H1 (cell line): Measurements from ENCODE around the gene MYL2. TPM values are rescaled to one million over a fixed set of nuclear protein-coding genes. Genes with fewer than 3 reads are reported as not detected.

Experiments used
- CTCF ChIA-PET: fragments of 300-600 bp; sonication (Branson Sonifier 250); formaldehyde crosslinking; loops from one replicate; lab custom pipeline; 2021; ENCODE audit not compliant: partially characterized antibody; lab: Charles Lee
- POLR2A ChIA-PET: fragments of 300-600 bp; sonication (Branson Sonifier 250); formaldehyde crosslinking; loops from one replicate; lab custom pipeline; 2021; ENCODE audit warnings: inconsistent platforms; ENCODE audit not compliant: partially characterized antibody; lab: Charles Lee
- DNase-seq, 2 experiments: peaks; one replicate each; pipeline versions ENCODE4 v3.0.0 to v3.0.0-alpha.2; 2010 to 2022; ENCODE audit warnings: low spot score in 2 of 2, low read depth in 1 of 2, mixed read lengths in 1 of 2
- FAIRE-seq: peaks from 2 replicates; lab custom pipeline; 2011; peaks lifted over from hg19 to GRCh38; lab: Jason Lieb, UNC
- H2AFZ ChIP-seq: 2 replicates; pipeline ENCODE4 v1.8.1; 2012; ENCODE audit warnings: low read length, inconsistent platforms
- H2AK5ac ChIP-seq: 2 replicates; pipeline ENCODE4 v1.6.1; 2013; ENCODE audit warnings: low read depth, low read length
- H2BK120ac ChIP-seq: replicated peaks from 2 replicates; pipeline ENCODE3; 2013; ENCODE audit warnings: low read depth, low read length, inconsistent platforms
- H2BK12ac ChIP-seq: 2 replicates; pipeline ENCODE4 v1.6.1; 2013; ENCODE audit warnings: low read depth, low read length
- H2BK15ac ChIP-seq: 2 replicates; pipeline ENCODE4 v1.6.1; 2013; ENCODE audit warnings: low read length
- H2BK20ac ChIP-seq: 2 replicates; pipeline ENCODE4 v1.6.1; 2013; ENCODE audit warnings: low read length
- H2BK5ac ChIP-seq: 2 replicates; pipeline ENCODE4 v1.6.1; 2013; ENCODE audit warnings: low read depth, low read length
- H3K14ac ChIP-seq: 2 replicates; pipeline ENCODE4 v1.6.1; 2013; ENCODE audit warnings: inconsistent platforms; ENCODE audit not compliant: insufficient read length
- H3K18ac ChIP-seq: 2 replicates; pipeline ENCODE4 v1.6.1; 2013; ENCODE audit warnings: low read length; ENCODE audit errors: extremely low read depth
- H3K23ac ChIP-seq: 2 replicates; pipeline ENCODE4 v1.6.1; 2013; ENCODE audit warnings: inconsistent platforms; ENCODE audit not compliant: insufficient read length
- H3K23me2 ChIP-seq: 2 replicates; pipeline ENCODE4 v1.6.1; 2013; ENCODE audit warnings: low read depth, low read length
- H3K27ac ChIP-seq: 2 replicates; pipeline ENCODE4 v1.6.1; 2011; ENCODE audit warnings: low read depth, low read length, inconsistent platforms
- H3K27me3 ChIP-seq, 4 experiments: replicated peaks in 1 of 4; 1 replicate in 1 of 4; 2 replicates in 3 of 4; pipeline versions ENCODE4 v1.6.1 to v1.8.1; 2011 to 2013; ENCODE audit warnings: low read length in 3 of 4, mild to moderate bottlenecking in 3 of 4, inconsistent platforms in 2 of 4, mixed read lengths in 2 of 4, moderate library complexity in 1 of 4; ENCODE audit not compliant: control insufficient read depth in 3 of 4, insufficient read depth in 3 of 4; ENCODE audit errors: extremely low read depth in 1 of 4
- H3K36me3 ChIP-seq, 4 experiments: 2 replicates each; pipeline versions ENCODE4 v1.6.1 to v1.8.1; 2011 to 2013; ENCODE audit warnings: mild to moderate bottlenecking in 4 of 4, low read length in 3 of 4, moderate library complexity in 2 of 4, control low read depth in 1 of 4, inconsistent platforms in 1 of 4; ENCODE audit not compliant: insufficient read depth in 4 of 4, control insufficient read depth in 2 of 4
- H3K4ac ChIP-seq: replicated peaks from 2 replicates; pipeline ENCODE3; 2013; ENCODE audit warnings: low read length, low read depth, mixed read lengths, inconsistent platforms; ENCODE audit not compliant: insufficient read length
- H3K4me1 ChIP-seq, 4 experiments: replicated peaks in 1 of 4; 1 replicate in 1 of 4; 2 replicates in 3 of 4; pipeline versions ENCODE4 v1.6.1 to v1.8.1; 2011 to 2013; ENCODE audit warnings: low read length in 3 of 4, inconsistent platforms in 2 of 4, mixed read lengths in 1 of 4; ENCODE audit not compliant: insufficient read depth in 4 of 4, control insufficient read depth in 3 of 4
- H3K4me2 ChIP-seq, 2 experiments: 2 replicates each; pipeline versions ENCODE4 v1.6.1 to v1.8.1; 2011 to 2013; ENCODE audit warnings: low read depth in 2 of 2, low read length in 2 of 2, control low read depth in 1 of 2, inconsistent platforms in 1 of 2, mild to moderate bottlenecking in 1 of 2; ENCODE audit not compliant: insufficient read depth in 1 of 2
- H3K4me3 ChIP-seq, 4 experiments: fragments of 200-600, 300-600 bp in 1 of 4; sonication (generic), shearing (Covaris generic), sonication (Bioruptor Twin) in 1 of 4; 2 replicates each; pipeline versions ENCODE4 v1.5.1 to v1.8.1; 2011 to 2016; ENCODE audit warnings: low read length in 4 of 4, low read depth in 3 of 4, control low read depth in 2 of 4, inconsistent platforms in 2 of 4, mild to moderate bottlenecking in 2 of 4, mixed read lengths in 1 of 4, moderate library complexity in 1 of 4; ENCODE audit not compliant: insufficient read depth in 2 of 4; ENCODE audit errors: extremely low read depth in 1 of 4
- H3K56ac ChIP-seq: replicated peaks from 2 replicates; pipeline ENCODE3; 2013; ENCODE audit warnings: low read depth, mild to moderate bottlenecking, mixed read lengths, low read length, inconsistent platforms; ENCODE audit not compliant: insufficient read length
- H3K79me1 ChIP-seq: 2 replicates; pipeline ENCODE4 v1.6.1; 2013; ENCODE audit warnings: low read depth, low read length, control low read depth
- H3K79me2 ChIP-seq, 2 experiments: 2 replicates each; pipeline versions ENCODE4 v1.6.1 to v1.8.1; 2012 to 2013; ENCODE audit warnings: low read length in 2 of 2, mild to moderate bottlenecking in 2 of 2, inconsistent platforms in 1 of 2; ENCODE audit not compliant: insufficient read depth in 2 of 2, control insufficient read depth in 1 of 2
- H3K9ac ChIP-seq, 4 experiments: replicated peaks in 1 of 4; 1 replicate in 1 of 4; 2 replicates in 3 of 4; pipeline versions ENCODE4 v1.6.1 to v1.8.1; 2011 to 2013; ENCODE audit warnings: low read depth in 3 of 4, low read length in 3 of 4, control low read depth in 2 of 4, mild to moderate bottlenecking in 2 of 4, moderate library complexity in 2 of 4, inconsistent platforms in 1 of 4; ENCODE audit errors: extremely low read depth in 1 of 4
- H3K9me3 ChIP-seq, 2 experiments: 2 replicates each; pipeline versions ENCODE4 v1.6.1 to v1.8.1; 2012 to 2013; ENCODE audit warnings: mild to moderate bottlenecking in 2 of 2, moderate library complexity in 2 of 2, control low read depth in 1 of 2, inconsistent platforms in 1 of 2, low read depth in 1 of 2, low read length in 1 of 2, mixed read lengths in 1 of 2; ENCODE audit not compliant: insufficient read depth in 2 of 2
- H4K20me1 ChIP-seq, 2 experiments: replicated peaks in 1 of 2; 2 replicates each; pipeline versions ENCODE3 to v1.8.1; 2011 to 2013; ENCODE audit warnings: inconsistent platforms in 2 of 2, low read length in 2 of 2, mild to moderate bottlenecking in 1 of 2; ENCODE audit not compliant: insufficient read depth in 2 of 2, control insufficient read depth in 1 of 2
- H4K5ac ChIP-seq: 2 replicates; pipeline ENCODE4 v1.6.1; 2013; ENCODE audit warnings: low read length, low read depth, mixed read lengths, inconsistent platforms; ENCODE audit not compliant: insufficient read length
- H4K8ac ChIP-seq: 2 replicates; pipeline ENCODE4 v1.8.0; 2013; ENCODE audit warnings: mild to moderate bottlenecking, moderate library complexity, low read length, inconsistent platforms; ENCODE audit not compliant: insufficient read depth; ENCODE audit errors: extremely low read depth
- H4K91ac ChIP-seq: replicated peaks from 2 replicates; pipeline ENCODE3; 2013; ENCODE audit warnings: low read length, mixed read lengths, inconsistent platforms; ENCODE audit not compliant: insufficient read length
- CBX5 ChIP-seq: fragments of 300-800, 300-1000 bp; sonication (generic); IDR thresholded peaks from 2 replicates; pipeline ENCODE4 v1.7.1; 2016; ENCODE audit warnings: antibody characterized with exemption, low read length, low read depth
- CHD1 ChIP-seq: IDR thresholded peaks from 2 replicates; pipeline ENCODE4 v1.6.1; 2012; ENCODE audit warnings: low read depth, low read length, improper control_type of control experiment
- GABPA ChIP-seq: IDR thresholded peaks from 2 replicates; pipeline ENCODE4 v1.6.1; 2011; ENCODE audit warnings: mild to moderate bottlenecking, low read length, moderate library complexity, borderline replicate concordance; ENCODE audit not compliant: insufficient read depth
- GTF2F1 ChIP-seq: IDR thresholded peaks from 2 replicates; pipeline ENCODE4 v1.6.1; 2012; ENCODE audit warnings: low read depth, low read length, improper control_type of control experiment, borderline replicate concordance
- JUND ChIP-seq: IDR thresholded peaks from 2 replicates; pipeline ENCODE4 v1.6.1; 2011; ENCODE audit warnings: mild to moderate bottlenecking, improper control_type of control experiment, low read length
- KDM5A ChIP-seq: fragments of 200-600 bp; IDR thresholded peaks from 2 replicates; pipeline ENCODE4 v1.7.1; 2012; ENCODE audit warnings: mild to moderate bottlenecking, low read length, inconsistent platforms, mixed read lengths
- MAFK ChIP-seq: IDR thresholded peaks from 2 replicates; pipeline ENCODE4 v1.6.1; 2012; ENCODE audit warnings: low read depth, mild to moderate bottlenecking, improper control_type of control experiment, low read length
- RAD21 ChIP-seq, 2 experiments: IDR thresholded peaks in 1 of 2; conservative IDR thresholded peaks in 1 of 2; 2 replicates each; pipeline ENCODE4 v1.6.1; 2011; ENCODE audit warnings: low read depth in 2 of 2, low read length in 2 of 2, improper control_type of control experiment in 1 of 2, inconsistent platforms in 1 of 2, mild to moderate bottlenecking in 1 of 2, moderate library complexity in 1 of 2
- RFX5 ChIP-seq: IDR thresholded peaks from 2 replicates; pipeline ENCODE4 v1.6.1; 2011; ENCODE audit warnings: low read depth, low read length, improper control_type of control experiment, borderline replicate concordance
- SP1 ChIP-seq: IDR thresholded peaks from 2 replicates; pipeline ENCODE4 v1.6.1; 2011; ENCODE audit warnings: low read depth, low read length
- SP4 ChIP-seq: IDR thresholded peaks from 2 replicates; pipeline ENCODE4 v1.6.1; 2012; ENCODE audit warnings: low read length, inconsistent platforms
- TAF1 ChIP-seq: IDR thresholded peaks from 2 replicates; pipeline ENCODE4 v1.6.1; 2011; ENCODE audit warnings: mild to moderate bottlenecking, low read depth, low read length
- TBP ChIP-seq: IDR thresholded peaks from 2 replicates; pipeline ENCODE4 v1.6.1; 2011; ENCODE audit warnings: low read depth, low read length, improper control_type of control experiment
- WGBS, 2 experiments: shearing (Covaris generic) in 1 of 2; methylation state at CpG; one replicate each; pipeline versions ENCODE4 v1.1.6 to v1.1.7; 2013 to 2015; ENCODE audit warnings: low lambda C conversion rate in 2 of 2, mixed read lengths in 2 of 2, inconsistent platforms in 1 of 2, low coverage in 1 of 2, missing lambda C conversion rate in 1 of 2; ENCODE audit not compliant: insufficient replicate concordance in 2 of 2, insufficient coverage in 1 of 2, insufficient read length in 1 of 2; ENCODE audit errors: extremely low coverage in 1 of 2, missing lambda C conversion rate in 1 of 2; 5-methylcytosine and 5-hydroxymethylcytosine counted together
- polyA plus RNA-seq, 7 experiments: library from polyadenylated mRNA; depleted of rRNA in 3 of 7; stranded (reverse) in 5 of 7; unstranded in 2 of 7; fragments of >200 nt in 5 of 7; fragments of 200-250 nt in 2 of 7; gene quantifications; 1 replicate in 5 of 7; 2 replicates in 1 of 7; 4 replicates in 1 of 7; pipeline versions ENCODE4 v1.2.1 to v1.2.3, GENCODE V29; 2011 to 2013; ENCODE audit warnings: missing spikeins in 2 of 7, mixed read lengths in 2 of 7
- total RNA-seq: library from RNA; stranded (reverse); fragmentation: NEBNext Ultra II Directional; extraction: Animal tissue kit (Norgen Biotek cat#: 25700); gene quantifications from 2 replicates; pipeline ENCODE4 v1.2.1, GENCODE V29; 2021

MYL2 gene
- total and polyA plus RNA-seq, 2 of the 8 experiments (the other 6 are each of a cell fraction or from before 2014, with no cell fraction given): not detected

GRCh38 chr12:110888256-110888991 lies 32.0 kb downstream of the MYL2 start:
- Histone ChIP-seq H2AFZ (no peak overlapping the region), H3K4me2 (no peak overlapping the region)
- 62% methylated on average over 5 of the region's 5 CpGs; no CpG with 5 or more reads in 1 of the 2 experiments for WGBS, 2 experiments
- TF ChIP-seq CHD1: no peak
- no peak for TF ChIP-seq SP4
- TF ChIP-seq TBP: no peak; the same call in 1 of the 2 replicates
- no peak for TF ChIP-seq SP1
- TF ChIP-seq GTF2F1: no peak
- TF ChIP-seq MAFK: no peak
- no peak for TF ChIP-seq TAF1
- no peak for TF ChIP-seq CBX5
- no peak for TF ChIP-seq JUND
- TF ChIP-seq RAD21 (IDR thresholded peaks at IDR 0.05 in 1 of 2, conservative IDR thresholded peaks at IDR 0.05 in 1 of 2; ENCODE audit: low read depth in 2 of 2, low read length in 2 of 2): no peak
- no peak for TF ChIP-seq RFX5
- no peak for TF ChIP-seq GABPA
- TF ChIP-seq KDM5A: no peak

More at GRCh38 chr12:110888256-110888991, 32.0 kb downstream of the MYL2 start:
- Histone ChIP-seq H3K23ac (no peak overlapping the region), H2BK5ac (no peak overlapping the region), H4K20me1 (no peaks in the 10 kb centered on the region), H3K23me2 (no peaks in the 10 kb centered on the region), H2BK15ac (no peak overlapping the region), H2BK20ac (0 out of 2 replicates have a peak overlapping the region, but pooled peaks have one; percentile 2), H3K27me3 (no peaks in the 10 kb centered on the region), H3K18ac (no peak overlapping the region), H3K79me2 (no peaks in the 10 kb centered on the region), H3K9me3 (no peaks in the 10 kb centered on the region), H3K9ac (no peak overlapping the region), H4K91ac (no peak overlapping the region), H3K4me1 (no peaks in the 10 kb centered on the region), H2BK12ac (no peak overlapping the region), H4K8ac (no peak overlapping the region), H3K56ac (no peak overlapping the region), H3K4ac (no peak overlapping the region), H2AK5ac (no peak overlapping the region), H3K36me3 (no peaks in the 10 kb centered on the region), H2BK120ac (no peak overlapping the region), H3K4me3 (no peak overlapping the region), H4K5ac (no peak overlapping the region), H3K27ac (no peak overlapping the region), H3K14ac (no peak overlapping the region), H3K79me1 (no peaks in the 10 kb centered on the region)
- DNase-seq (no peak), FAIRE-seq (no peak)
- ChIA-PET CTCF (interaction anchor here (0.5 to 3.9 kb wide), 37 partner anchors 9 to 420 kb away, joined by 3 to 28 read pairs (median 4); partner anchors contain the start of genes CCDC63, FAM216A and GPN3), POLR2A (interaction anchor here (0.5 to 1.0 kb wide), 2 partner anchors 18 to 205 kb away, joined by 3 to 4 read pairs; no protein-coding TSS in a partner anchor)
